Endodermal cell (in vitro differentiated cells): ENCODE data around the gene COP1. TPM values are rescaled to one million over a fixed set of nuclear protein-coding genes. Genes with fewer than 3 reads are reported as not detected.

Experiments
- DNase-seq: peaks from one replicate; pipeline ENCODE4 v3.0.0-alpha.2; 2017
- H3K27ac ChIP-seq: 2 replicates; pipeline ENCODE4 v1.5.1; 2013; ENCODE audit warnings: mild to moderate bottlenecking, low read depth, low read length, moderate library complexity
- H3K27me3 ChIP-seq: 2 replicates; pipeline ENCODE4 v1.6.1; 2013; ENCODE audit warnings: mild to moderate bottlenecking, low read length, moderate library complexity; ENCODE audit not compliant: insufficient read depth, control insufficient read depth, poor library complexity, severe bottlenecking
- H3K36me3 ChIP-seq: 2 replicates; pipeline ENCODE4 v1.7.0; 2013; ENCODE audit warnings: mild to moderate bottlenecking, low read length, moderate library complexity; ENCODE audit not compliant: control insufficient read depth, insufficient read depth
- H3K4me1 ChIP-seq: one replicate; pipeline ENCODE4 v1.7.0; 2013; ENCODE audit warnings: low read length; ENCODE audit not compliant: control insufficient read depth, insufficient read depth
- H3K4me3 ChIP-seq: 2 replicates; pipeline ENCODE4 v1.5.1; 2013; ENCODE audit warnings: mild to moderate bottlenecking, low read length, moderate library complexity
- H3K9ac ChIP-seq: 2 replicates; pipeline ENCODE4 v1.6.1; 2013; ENCODE audit warnings: mild to moderate bottlenecking, low read length, moderate library complexity; ENCODE audit not compliant: poor library complexity, severe bottlenecking; ENCODE audit errors: extremely low read depth
- H3K9me3 ChIP-seq: 2 replicates; pipeline ENCODE4 v1.6.1; 2013; ENCODE audit warnings: mild to moderate bottlenecking, low read length, moderate library complexity; ENCODE audit not compliant: control insufficient read depth
- H3K27ac Mint-ChIP-seq: 2 replicates; pipeline ENCODE4 v1.8.0; 2020; ENCODE audit warnings: mixed read lengths
- H3K27me3 Mint-ChIP-seq: 2 replicates; pipeline ENCODE4 v1.8.0; 2021; ENCODE audit warnings: mild to moderate bottlenecking, mixed read lengths; ENCODE audit not compliant: insufficient read depth
- H3K36me3 Mint-ChIP-seq: 2 replicates; pipeline ENCODE4 v1.8.0; 2020; ENCODE audit warnings: low read depth, mixed read lengths
- H3K4me1 Mint-ChIP-seq: 2 replicates; pipeline ENCODE4 v1.8.0; 2020; ENCODE audit warnings: mixed read lengths
- H3K4me3 Mint-ChIP-seq: 2 replicates; pipeline ENCODE4 v1.8.0; 2020; ENCODE audit warnings: mild to moderate bottlenecking, moderate library complexity, mixed read lengths
- H3K9me3 Mint-ChIP-seq: 2 replicates; pipeline ENCODE4 v1.8.0; 2020; ENCODE audit warnings: mild to moderate bottlenecking, mixed read lengths
- WGBS, 2 experiments: methylation state at CpG; one replicate each; pipeline versions ENCODE4 v1.1.5 to v1.1.7; 2013; ENCODE audit warnings: missing lambda C conversion rate in 2 of 2, mixed read lengths in 1 of 2; ENCODE audit not compliant: insufficient coverage in 1 of 2, insufficient read length in 1 of 2; 5-methylcytosine and 5-hydroxymethylcytosine counted together
- total RNA-seq, 2 donors: library from RNA; stranded (reverse); fragmentation: NEBNext Ultra II Directional in 1 of 2; extraction: Animal tissue kit (Norgen Biotek cat#: 25700) in 1 of 2; gene quantifications; 2 replicates in 1 of 2; 3 replicates in 1 of 2; pipeline ENCODE4 v1.2.1, GENCODE V29; 2021
- TF ChIP-seq, protein P1 (sequence below): fragments of 200-600 bp; sonication (generic); conservative IDR thresholded peaks from 2 replicates; pipeline ENCODE4 v1.5.0; 2021; ENCODE audit warnings: antibody characterized with exemption, mild to moderate bottlenecking

COP1 gene
- total RNA-seq, 2 donors from 2014 or later: 70.1 to 70.6 TPM

DNA sequence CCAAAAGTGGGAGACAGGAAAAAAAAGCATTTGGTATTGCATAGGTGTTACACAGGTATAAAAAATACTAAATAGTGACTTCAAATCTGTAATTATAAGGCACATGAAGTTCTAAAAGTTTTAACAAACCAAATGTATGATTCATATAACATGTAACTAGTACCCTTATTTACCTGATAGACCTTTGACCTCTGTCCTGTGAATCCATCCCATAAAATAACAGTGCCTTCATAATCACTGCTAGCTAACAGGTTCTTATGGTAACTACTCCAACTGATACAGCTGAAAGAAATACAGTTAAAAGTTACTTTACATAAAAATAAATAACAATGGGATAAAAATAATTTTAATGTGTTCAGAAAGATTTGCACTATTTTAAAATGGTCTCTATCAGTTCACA lies 163.5 kb downstream of the COP1 start:
- no peak for DNase-seq
- no peak overlapping the region for H3K4me3 ChIP-seq
- TF ChIP-seq, protein P1, sequence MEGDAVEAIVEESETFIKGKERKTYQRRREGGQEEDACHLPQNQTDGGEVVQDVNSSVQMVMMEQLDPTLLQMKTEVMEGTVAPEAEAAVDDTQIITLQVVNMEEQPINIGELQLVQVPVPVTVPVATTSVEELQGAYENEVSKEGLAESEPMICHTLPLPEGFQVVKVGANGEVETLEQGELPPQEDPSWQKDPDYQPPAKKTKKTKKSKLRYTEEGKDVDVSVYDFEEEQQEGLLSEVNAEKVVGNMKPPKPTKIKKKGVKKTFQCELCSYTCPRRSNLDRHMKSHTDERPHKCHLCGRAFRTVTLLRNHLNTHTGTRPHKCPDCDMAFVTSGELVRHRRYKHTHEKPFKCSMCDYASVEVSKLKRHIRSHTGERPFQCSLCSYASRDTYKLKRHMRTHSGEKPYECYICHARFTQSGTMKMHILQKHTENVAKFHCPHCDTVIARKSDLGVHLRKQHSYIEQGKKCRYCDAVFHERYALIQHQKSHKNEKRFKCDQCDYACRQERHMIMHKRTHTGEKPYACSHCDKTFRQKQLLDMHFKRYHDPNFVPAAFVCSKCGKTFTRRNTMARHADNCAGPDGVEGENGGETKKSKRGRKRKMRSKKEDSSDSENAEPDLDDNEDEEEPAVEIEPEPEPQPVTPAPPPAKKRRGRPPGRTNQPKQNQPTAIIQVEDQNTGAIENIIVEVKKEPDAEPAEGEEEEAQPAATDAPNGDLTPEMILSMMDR: no peak
- Mint-ChIP-seq H3K4me3 (no peak overlapping the region), H3K4me1 (peaks cover 1% of the 10 kb centered on the region), H3K27ac (no peak overlapping the region), H3K36me3 (peaks cover 35% of the 10 kb centered on the region), H3K9me3 (no peaks in the 10 kb centered on the region), H3K27me3 (no peaks in the 10 kb centered on the region)
- H3K27me3 ChIP-seq: no peaks in the 10 kb centered on the region
- no peak overlapping the region for H3K27ac ChIP-seq
- H3K4me1 ChIP-seq: no peaks in the 10 kb centered on the region
- H3K36me3 ChIP-seq: peaks cover 55% of the 10 kb centered on the region
- no peak overlapping the region for H3K9ac ChIP-seq
- H3K9me3 ChIP-seq: no peaks in the 10 kb centered on the region

DNA sequence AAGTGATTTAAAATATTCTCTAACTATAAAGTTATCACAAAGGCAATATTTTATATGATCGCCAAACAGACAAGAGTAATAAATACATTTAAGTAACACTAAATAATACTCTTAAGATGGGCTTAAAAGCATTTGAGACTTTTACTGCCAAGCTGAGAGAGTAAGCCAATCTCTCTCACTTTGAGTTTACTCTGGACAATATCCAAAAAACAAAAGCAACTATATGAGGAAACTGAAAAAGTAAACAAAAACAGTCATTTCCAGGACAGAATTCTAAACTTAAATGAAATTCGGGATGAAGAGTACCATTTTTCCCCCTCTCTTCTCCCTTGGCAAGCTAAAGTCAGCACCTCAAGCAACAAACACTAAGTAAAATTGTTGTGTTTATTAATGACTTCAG lies 173.2 kb downstream of the COP1 start:
- Mint-ChIP-seq H3K27me3 (no peaks in the 10 kb centered on the region), H3K4me3 (no peak overlapping the region), H3K36me3 (peaks cover 26% of the 10 kb centered on the region), H3K4me1 (peaks cover 7% of the 10 kb centered on the region), H3K9me3 (no peaks in the 10 kb centered on the region), H3K27ac (no peak overlapping the region)
- H3K9ac ChIP-seq: no peak overlapping the region
- H3K27ac ChIP-seq: no peak overlapping the region
- H3K4me3 ChIP-seq: no peak overlapping the region
- H3K27me3 ChIP-seq: no peaks in the 10 kb centered on the region
- 86 to 100% methylated on average over 1 of the region's 2 CpGs for WGBS, 2 experiments
- DNase-seq: no peak
- no peaks in the 10 kb centered on the region for H3K9me3 ChIP-seq
- peaks cover 30% of the 10 kb centered on the region for H3K36me3 ChIP-seq
- TF ChIP-seq, protein P1: no peak
- H3K4me1 ChIP-seq: no peaks in the 10 kb centered on the region

DNA sequence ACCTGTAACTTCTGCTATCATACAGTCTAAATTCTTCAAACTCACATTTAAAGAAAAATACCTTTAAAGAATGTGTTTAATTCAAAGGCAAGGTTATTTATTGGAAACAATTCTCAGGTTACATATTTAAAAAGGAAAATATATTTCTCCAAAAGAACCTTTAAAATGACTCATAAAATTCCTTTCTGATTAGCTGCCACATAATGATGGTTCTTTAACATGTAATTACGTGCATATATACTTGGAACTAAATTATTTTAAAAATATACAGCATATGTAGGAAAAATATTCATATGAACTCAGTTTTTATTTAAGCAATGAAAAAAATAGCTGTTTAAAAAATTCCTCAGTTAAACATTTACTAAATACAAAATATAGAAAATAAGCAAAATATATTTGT lies 173.6 kb downstream of the COP1 start:
- H3K27ac ChIP-seq: no peak overlapping the region
- no peaks in the 10 kb centered on the region for H3K27me3 Mint-ChIP-seq

More for the DNA sequence above, 173.6 kb downstream of the COP1 start:
- H3K4me3 Mint-ChIP-seq: no peak overlapping the region
- no peak overlapping the region for H3K27ac Mint-ChIP-seq
- no peak for DNase-seq
- no CpG with 5 or more reads among the region's 1 CpG for whole genome bisulfite sequencing, 2 experiments
- no peak overlapping the region for H3K9ac ChIP-seq
- H3K27me3 ChIP-seq: no peaks in the 10 kb centered on the region
- no peaks in the 10 kb centered on the region for H3K9me3 Mint-ChIP-seq
- no peaks in the 10 kb centered on the region for H3K9me3 ChIP-seq
- no peak overlapping the region for H3K4me3 ChIP-seq
- H3K36me3 ChIP-seq: peaks cover 28% of the 10 kb centered on the region
- H3K36me3 Mint-ChIP-seq: peaks cover 23% of the 10 kb centered on the region
- H3K4me1 Mint-ChIP-seq: peaks cover 7% of the 10 kb centered on the region
- TF ChIP-seq, protein P1: no peak
- no peaks in the 10 kb centered on the region for H3K4me1 ChIP-seq
